ENCODE data around the gene XRCC3. TPM values are rescaled to one million over a fixed set of nuclear protein-coding genes. Genes with fewer than 3 reads are reported as not detected.

The XRCC3 gene
- 6.0 and 11.0 TPM in 2 replicates for total RNA-seq

DNA sequence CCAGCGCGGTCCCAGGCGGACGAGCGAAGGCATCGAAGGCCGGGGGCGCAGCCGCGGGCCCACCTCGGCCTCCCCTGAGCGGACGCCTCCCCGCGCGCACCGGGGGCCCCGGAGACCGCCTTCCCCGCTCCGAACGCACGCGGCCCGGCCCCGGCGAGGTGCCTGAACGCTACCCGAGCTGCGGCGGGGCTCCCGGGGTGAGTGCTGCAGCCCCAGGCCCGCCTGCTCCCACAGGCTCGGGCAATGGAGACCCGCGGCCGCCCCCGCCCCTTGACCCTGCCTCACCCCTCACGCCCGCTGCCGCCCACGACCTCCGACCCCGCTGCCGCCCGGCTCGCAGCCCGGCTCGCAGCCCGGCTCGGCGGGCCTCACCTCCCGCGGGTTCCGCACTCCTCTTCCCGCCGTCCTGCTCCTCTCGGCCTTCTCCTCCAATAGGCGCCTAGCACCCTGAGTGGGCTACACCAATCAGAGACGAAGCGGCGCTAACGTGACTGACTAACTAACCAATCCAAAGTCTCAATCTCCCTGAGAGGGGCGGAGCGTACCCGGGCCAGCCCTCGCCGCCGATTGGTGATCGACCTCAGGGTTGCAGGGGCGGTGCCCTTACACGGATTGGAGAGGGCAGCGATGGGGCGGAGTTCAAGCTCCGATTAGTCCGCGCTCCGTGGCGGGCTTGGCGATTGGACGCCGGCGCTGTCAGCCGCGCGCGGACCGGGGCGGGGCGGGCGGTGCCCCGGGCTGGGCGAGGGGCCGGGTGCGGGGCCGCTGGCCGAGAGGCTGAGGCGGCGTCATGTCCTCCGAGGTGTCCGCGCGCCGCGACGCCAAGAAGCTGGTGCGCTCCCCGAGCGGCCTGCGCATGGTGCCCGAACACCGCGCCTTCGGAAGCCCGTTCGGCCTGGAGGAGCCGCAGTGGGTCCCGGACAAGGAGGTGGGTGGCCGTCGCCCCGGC lies at the start of gene XRCC3, which contains the start of gene ZFYVE21:
Gene XRCC3, minus strand, starts transcription at position 400 of the 949 bp plus-strand sequence. CDS start 4,364 bp downstream, outside the sequence.
Gene ZFYVE21, plus strand, starts transcription at position 759 of the 949 bp plus-strand sequence. Its CDS starts 32 bp downstream, at position 791.

Other genes starting within 250 kb of the XRCC3 start
- 44.9 and 67.9 TPM in 2 replicates for gene CKB, start 192.6 kb downstream of the XRCC3 start, total RNA-seq
- gene TRMT61A, start 186.3 kb downstream of the XRCC3 start, total RNA-seq: 8.1 and 11.2 TPM in 2 replicates
- 19.7 and 21.1 TPM in 2 replicates for gene BAG5, start 152.8 kb downstream of the XRCC3 start, total RNA-seq
- 27.5 and 57.8 TPM in 2 replicates for gene COA8, start 152.5 kb downstream of the XRCC3 start, total RNA-seq
- 170 and 195 TPM in 2 replicates for gene KLC1, start 86.2 kb downstream of the XRCC3 start, total RNA-seq
- 40.8 and 45.4 TPM in 2 replicates for gene ZFYVE21, start 359 bp upstream of the XRCC3 start, total RNA-seq
- gene PPP1R13B, start 132.1 kb upstream of the XRCC3 start, total RNA-seq: 3.1 and 6.6 TPM in 2 replicates
- 0.97 and 1.8 TPM in 2 replicates for gene TDRD9, start 213.0 kb upstream of the XRCC3 start, total RNA-seq
- not detected in 2 replicates for gene RD3L, start 227.1 kb upstream of the XRCC3 start, total RNA-seq

Measured in cardiac atrium fibroblast (primary cell).